C4-2B (cell line): ENCODE results near the gene DOCK3.

Experiments
- ZFX ChIP-seq: fragments of 450-650 bp; IDR thresholded peaks from 2 replicates; pipeline ENCODE4 v1.6.1; 2017
- TF ChIP-seq, protein P1 (sequence below): fragments of 450-650 bp; conservative IDR thresholded peaks from 2 replicates; pipeline ENCODE4 v1.5.1; 2017; ENCODE audit warnings: mild to moderate bottlenecking

DNA sequence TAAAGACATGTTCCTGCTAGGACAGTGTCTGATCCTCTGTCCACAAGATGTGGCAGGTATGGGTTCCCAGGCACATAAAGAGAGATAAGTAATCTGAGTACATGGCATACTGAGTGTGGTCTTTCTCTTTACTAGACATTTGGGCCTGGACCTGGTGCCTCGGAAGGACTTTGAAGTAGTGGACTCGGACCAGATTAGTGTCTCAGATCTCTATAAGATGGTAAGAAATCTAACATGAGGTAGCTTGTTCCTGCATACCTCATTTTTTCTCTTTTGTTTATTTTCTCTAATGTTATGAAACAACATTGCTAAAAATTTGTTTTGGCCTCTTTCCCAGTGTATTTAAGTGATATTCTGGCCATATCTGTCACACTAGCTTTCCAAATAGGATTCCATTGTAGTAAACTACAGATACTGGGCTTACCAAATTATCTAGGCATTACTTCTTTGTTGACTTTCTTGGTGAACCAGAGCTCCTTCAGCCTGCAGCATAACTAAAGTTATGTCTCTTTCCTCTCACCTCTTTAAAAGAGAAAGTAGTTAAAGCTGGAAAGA, 400.6 kb downstream of the DOCK3 start:
- TF ChIP-seq, protein P1, sequence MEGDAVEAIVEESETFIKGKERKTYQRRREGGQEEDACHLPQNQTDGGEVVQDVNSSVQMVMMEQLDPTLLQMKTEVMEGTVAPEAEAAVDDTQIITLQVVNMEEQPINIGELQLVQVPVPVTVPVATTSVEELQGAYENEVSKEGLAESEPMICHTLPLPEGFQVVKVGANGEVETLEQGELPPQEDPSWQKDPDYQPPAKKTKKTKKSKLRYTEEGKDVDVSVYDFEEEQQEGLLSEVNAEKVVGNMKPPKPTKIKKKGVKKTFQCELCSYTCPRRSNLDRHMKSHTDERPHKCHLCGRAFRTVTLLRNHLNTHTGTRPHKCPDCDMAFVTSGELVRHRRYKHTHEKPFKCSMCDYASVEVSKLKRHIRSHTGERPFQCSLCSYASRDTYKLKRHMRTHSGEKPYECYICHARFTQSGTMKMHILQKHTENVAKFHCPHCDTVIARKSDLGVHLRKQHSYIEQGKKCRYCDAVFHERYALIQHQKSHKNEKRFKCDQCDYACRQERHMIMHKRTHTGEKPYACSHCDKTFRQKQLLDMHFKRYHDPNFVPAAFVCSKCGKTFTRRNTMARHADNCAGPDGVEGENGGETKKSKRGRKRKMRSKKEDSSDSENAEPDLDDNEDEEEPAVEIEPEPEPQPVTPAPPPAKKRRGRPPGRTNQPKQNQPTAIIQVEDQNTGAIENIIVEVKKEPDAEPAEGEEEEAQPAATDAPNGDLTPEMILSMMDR, result no peak
- no peak for TF ChIP-seq ZFX
